HepG2 (cell line): ENCODE measurements around the gene ADAM22.

Experiments
- ASH2L ChIP-seq: fragments of 300-600, 200-600 bp; sonication (generic); IDR thresholded peaks from 2 replicates; pipeline ENCODE4 v1.7.0; 2017; ENCODE audit warnings: low read depth, mild to moderate bottlenecking, moderate library complexity, mixed read lengths, low read length; ENCODE audit not compliant: insufficient read length
- CTCF ChIP-seq: sonication (generic); formaldehyde crosslinking; IDR thresholded peaks from 2 replicates; pipeline ENCODE4 v1.5.0; 2020; ENCODE audit warnings: mild to moderate bottlenecking, missing genetic modification reagents, moderate library complexity
- DPF2 ChIP-seq: sonication (generic); formaldehyde crosslinking; IDR thresholded peaks from 2 replicates; pipeline ENCODE4 v1.4.0; 2020; ENCODE audit warnings: mild to moderate bottlenecking, low read depth, missing genetic modification reagents, borderline replicate concordance
- FLYWCH1 ChIP-seq: sonication (generic); formaldehyde crosslinking; IDR thresholded peaks from 2 replicates; pipeline ENCODE4 v1.8.1; 2023; ENCODE audit warnings: mild to moderate bottlenecking, missing genetic modification reagents
- NR3C1 ChIP-seq: sonication (generic); formaldehyde crosslinking; IDR thresholded peaks from 2 replicates; pipeline ENCODE4 v1.4.0; 2020; ENCODE audit warnings: missing genetic modification reagents
- SETDB1 ChIP-seq: sonication (generic); formaldehyde crosslinking; IDR thresholded peaks from 2 replicates; pipeline ENCODE4 v1.5.1; 2020; ENCODE audit warnings: missing genetic modification reagents, mild to moderate bottlenecking, borderline replicate concordance
- ZNF468 ChIP-seq: sonication (generic); formaldehyde crosslinking; IDR thresholded peaks from 2 replicates; pipeline ENCODE4 v1.8.0; 2022; ENCODE audit warnings: mild to moderate bottlenecking, moderate library complexity, missing genetic modification reagents
- ZSCAN12 ChIP-seq: sonication (generic); formaldehyde crosslinking; IDR thresholded peaks from 2 replicates; pipeline ENCODE4 v1.9.0; 2021; ENCODE audit warnings: mild to moderate bottlenecking, missing genetic modification reagents
- ZSCAN30 ChIP-seq: sonication (generic); formaldehyde crosslinking; IDR thresholded peaks from 2 replicates; pipeline ENCODE4 v1.5.0; 2020; ENCODE audit warnings: mild to moderate bottlenecking, missing genetic modification reagents
- TF ChIP-seq, protein P1 (sequence below), 2 experiments: IDR thresholded peaks; 2 replicates each; pipeline ENCODE4 v1.6.1; 2011 to 2012; ENCODE audit warnings: low read length in 2 of 2, borderline replicate concordance in 1 of 2, low read depth in 1 of 2, mild to moderate bottlenecking in 1 of 2, moderate library complexity in 1 of 2
- TF ChIP-seq, protein P2 (sequence below): sonication (generic); formaldehyde crosslinking; conservative IDR thresholded peaks from 2 replicates; pipeline ENCODE4 v1.4.0; 2020; ENCODE audit warnings: missing genetic modification reagents

DNA sequence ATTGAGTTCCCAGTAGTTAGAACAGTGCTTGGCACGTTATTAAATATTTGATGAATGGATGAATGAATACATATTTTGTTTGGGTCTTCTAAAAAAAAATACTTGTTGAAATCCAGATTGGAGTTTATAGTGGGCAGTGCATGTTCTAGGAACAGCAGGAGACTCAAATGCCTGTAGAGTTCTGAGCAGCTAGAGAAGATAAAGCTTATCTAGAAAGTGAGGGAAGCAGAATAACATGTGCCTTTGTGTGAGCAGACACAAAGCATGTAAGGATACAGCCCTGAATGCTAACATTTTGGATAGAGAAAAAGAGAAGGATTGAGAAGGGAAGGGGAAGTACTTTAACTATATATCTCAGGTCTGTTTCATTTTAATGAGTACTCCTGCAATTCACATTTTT is 213.9 kb downstream of the ADAM22 start:
- TF ChIP-seq NR3C1 (no peak), ZSCAN30 (CRISPR knock-in tag) (no peak), DPF2 (CRISPR knock-in tag) (no peak), SETDB1 (no peak), CTCF (CRISPR knock-in tag) (no peak), ZSCAN12 (CRISPR knock-in tag) (no peak), FLYWCH1 (no peak), ASH2L (no peak), ZNF468 (no peak)
- TF ChIP-seq, protein P1, sequence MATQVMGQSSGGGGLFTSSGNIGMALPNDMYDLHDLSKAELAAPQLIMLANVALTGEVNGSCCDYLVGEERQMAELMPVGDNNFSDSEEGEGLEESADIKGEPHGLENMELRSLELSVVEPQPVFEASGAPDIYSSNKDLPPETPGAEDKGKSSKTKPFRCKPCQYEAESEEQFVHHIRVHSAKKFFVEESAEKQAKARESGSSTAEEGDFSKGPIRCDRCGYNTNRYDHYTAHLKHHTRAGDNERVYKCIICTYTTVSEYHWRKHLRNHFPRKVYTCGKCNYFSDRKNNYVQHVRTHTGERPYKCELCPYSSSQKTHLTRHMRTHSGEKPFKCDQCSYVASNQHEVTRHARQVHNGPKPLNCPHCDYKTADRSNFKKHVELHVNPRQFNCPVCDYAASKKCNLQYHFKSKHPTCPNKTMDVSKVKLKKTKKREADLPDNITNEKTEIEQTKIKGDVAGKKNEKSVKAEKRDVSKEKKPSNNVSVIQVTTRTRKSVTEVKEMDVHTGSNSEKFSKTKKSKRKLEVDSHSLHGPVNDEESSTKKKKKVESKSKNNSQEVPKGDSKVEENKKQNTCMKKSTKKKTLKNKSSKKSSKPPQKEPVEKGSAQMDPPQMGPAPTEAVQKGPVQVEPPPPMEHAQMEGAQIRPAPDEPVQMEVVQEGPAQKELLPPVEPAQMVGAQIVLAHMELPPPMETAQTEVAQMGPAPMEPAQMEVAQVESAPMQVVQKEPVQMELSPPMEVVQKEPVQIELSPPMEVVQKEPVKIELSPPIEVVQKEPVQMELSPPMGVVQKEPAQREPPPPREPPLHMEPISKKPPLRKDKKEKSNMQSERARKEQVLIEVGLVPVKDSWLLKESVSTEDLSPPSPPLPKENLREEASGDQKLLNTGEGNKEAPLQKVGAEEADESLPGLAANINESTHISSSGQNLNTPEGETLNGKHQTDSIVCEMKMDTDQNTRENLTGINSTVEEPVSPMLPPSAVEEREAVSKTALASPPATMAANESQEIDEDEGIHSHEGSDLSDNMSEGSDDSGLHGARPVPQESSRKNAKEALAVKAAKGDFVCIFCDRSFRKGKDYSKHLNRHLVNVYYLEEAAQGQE (IDR thresholded peaks at IDR 0.05; ENCODE audit: borderline replicate concordance in 1 of 2, low read depth in 1 of 2, low read length in 2 of 2): no peak
- TF ChIP-seq, protein P2, sequence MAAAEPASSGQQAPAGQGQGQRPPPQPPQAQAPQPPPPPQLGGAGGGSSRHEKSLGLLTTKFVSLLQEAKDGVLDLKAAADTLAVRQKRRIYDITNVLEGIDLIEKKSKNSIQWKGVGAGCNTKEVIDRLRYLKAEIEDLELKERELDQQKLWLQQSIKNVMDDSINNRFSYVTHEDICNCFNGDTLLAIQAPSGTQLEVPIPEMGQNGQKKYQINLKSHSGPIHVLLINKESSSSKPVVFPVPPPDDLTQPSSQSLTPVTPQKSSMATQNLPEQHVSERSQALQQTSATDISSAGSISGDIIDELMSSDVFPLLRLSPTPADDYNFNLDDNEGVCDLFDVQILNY: no peak
